Neural crest cell (in vitro differentiated cells): ENCODE measurements around the gene LSM2. TPM values are rescaled to one million over a fixed set of nuclear protein-coding genes. Genes with fewer than 3 reads are reported as not detected.
"Not testable (repeated sequence)": the region's sequence is repeated elsewhere in the genome, so short reads cannot be mapped to it uniquely, and the experiment has no call there.

Experiments
- DNase-seq: peaks from one replicate; pipeline ENCODE4 v3.0.0; 2021; ENCODE audit warnings: low read depth, mixed read lengths, low spot score
- H3K27ac Mint-ChIP-seq: one replicate; pipeline ENCODE4 v1.8.0; 2021; ENCODE audit warnings: mild to moderate bottlenecking, mixed read lengths; ENCODE audit not compliant: unreplicated experiment
- H3K27me3 Mint-ChIP-seq: 2 replicates; pipeline ENCODE4 v1.8.0; 2021; ENCODE audit warnings: low read depth, mild to moderate bottlenecking, mixed read lengths
- H3K36me3 Mint-ChIP-seq: 2 replicates; pipeline ENCODE4 v1.8.0; 2021; ENCODE audit warnings: low read depth, mild to moderate bottlenecking, mixed read lengths
- H3K4me1 Mint-ChIP-seq: 2 replicates; pipeline ENCODE4 v1.8.0; 2021; ENCODE audit warnings: mixed read lengths
- H3K4me3 Mint-ChIP-seq: one replicate; pipeline ENCODE4 v1.8.0; 2021; ENCODE audit warnings: mild to moderate bottlenecking, mixed read lengths
- H3K9me3 Mint-ChIP-seq: 2 replicates; pipeline ENCODE4 v1.8.0; 2021; ENCODE audit warnings: mixed read lengths
- CTCF ChIP-seq: fragments of 200-600 bp; sonication (generic); conservative IDR thresholded peaks from 2 replicates; pipeline ENCODE4 v1.5.0; 2021; ENCODE audit warnings: antibody characterized with exemption, mild to moderate bottlenecking
- total RNA-seq: library from RNA; stranded (reverse); gene quantifications from 2 replicates; pipeline ENCODE4 v1.2.1, GENCODE V29; 2021

LSM2 gene
- total RNA-seq, 1 donor from 2014 or later = 135 TPM

- Mint-ChIP-seq H3K9me3 (no peaks in the 10 kb centered on the region), H3K27me3 (peaks cover 10% of the 10 kb centered on the region), H3K4me3 (peak overlapping the region; percentile 92), H3K36me3 (peaks cover 3% of the 10 kb centered on the region), H3K27ac (no peak overlapping the region), H3K4me1 (peaks cover 46% of the 10 kb centered on the region)
- peak; percentile 73 for TF ChIP-seq CTCF
- no peak for DNase-seq
Observed at GRCh38 chr6:31829633-31830283, 23.0 kb upstream of the LSM2 start.

GRCh38 chr6:31827286-31828079 lies 20.7 kb upstream of the LSM2 start, which contains the start of gene HSPA1B:
Gene HSPA1B (plus strand): TSS chr6:31827738. CDS start chr6:31827951, 213 bp downstream.
- Mint-ChIP-seq H3K27me3 (peaks cover 10% of the 10 kb centered on the region), H3K27ac (peak within 1 kb of the TSS; percentile 70), H3K9me3 (no peaks in the 10 kb centered on the region), H3K36me3 (peaks cover 2% of the 10 kb centered on the region), H3K4me1 (peaks cover 47% of the 10 kb centered on the region), H3K4me3 (peak within 1 kb of the TSS; percentile 86)
- peak; percentile 93 for DNase-seq
- TF ChIP-seq CTCF = no peak

GRCh38 chr6:31826793-31827285 lies 20.1 kb upstream of the LSM2 start:
- peaks cover 53% of the 10 kb centered on the region for H3K4me1 Mint-ChIP-seq
- no peaks in the 10 kb centered on the region for H3K9me3 Mint-ChIP-seq
- no peak for TF ChIP-seq CTCF
- peaks cover 2% of the 10 kb centered on the region for H3K36me3 Mint-ChIP-seq
- peaks cover 10% of the 10 kb centered on the region for H3K27me3 Mint-ChIP-seq
- H3K27ac Mint-ChIP-seq = peak overlapping the region; percentile 67
- peak overlapping the region; percentile 86 for H3K4me3 Mint-ChIP-seq
- DNase-seq = no peak

GRCh38 chr6:31825553-31825952 lies 18.8 kb upstream of the LSM2 start:
- no peak for DNase-seq
- no peak for TF ChIP-seq CTCF
- H3K4me3 Mint-ChIP-seq = peak overlapping the region; percentile 76
- no peaks in the 10 kb centered on the region for H3K9me3 Mint-ChIP-seq
- H3K4me1 Mint-ChIP-seq = peaks cover 58% of the 10 kb centered on the region
- peaks cover 10% of the 10 kb centered on the region for H3K27me3 Mint-ChIP-seq
- peaks cover 2% of the 10 kb centered on the region for H3K36me3 Mint-ChIP-seq
- H3K27ac Mint-ChIP-seq = no peak overlapping the region

GRCh38 chr6:31823592-31824196 lies 16.9 kb upstream of the LSM2 start:
- Mint-ChIP-seq H3K4me1 (peaks cover 49% of the 10 kb centered on the region), H3K4me3 (peak overlapping the region; percentile 50)
- not testable (repeated sequence) for H3K9me3 Mint-ChIP-seq, H3K27me3 Mint-ChIP-seq, DNase-seq, H3K27ac Mint-ChIP-seq, H3K36me3 Mint-ChIP-seq
